Epithelial cell of umbilical artery (primary cell): ENCODE measurements around the gene PHACTR3. TPM values are rescaled to one million over a fixed set of nuclear protein-coding genes. Genes with fewer than 3 reads are reported as not detected.

ENCODE experiments used
- total RNA-seq: library from RNA; depleted of rRNA; stranded (reverse); fragments of >200 nt; gene quantifications from 2 replicates; pipeline ENCODE4 v1.2.3, GENCODE V29; 2014

PHACTR3 gene
- total RNA-seq: not detected in 2 replicates

DNA sequence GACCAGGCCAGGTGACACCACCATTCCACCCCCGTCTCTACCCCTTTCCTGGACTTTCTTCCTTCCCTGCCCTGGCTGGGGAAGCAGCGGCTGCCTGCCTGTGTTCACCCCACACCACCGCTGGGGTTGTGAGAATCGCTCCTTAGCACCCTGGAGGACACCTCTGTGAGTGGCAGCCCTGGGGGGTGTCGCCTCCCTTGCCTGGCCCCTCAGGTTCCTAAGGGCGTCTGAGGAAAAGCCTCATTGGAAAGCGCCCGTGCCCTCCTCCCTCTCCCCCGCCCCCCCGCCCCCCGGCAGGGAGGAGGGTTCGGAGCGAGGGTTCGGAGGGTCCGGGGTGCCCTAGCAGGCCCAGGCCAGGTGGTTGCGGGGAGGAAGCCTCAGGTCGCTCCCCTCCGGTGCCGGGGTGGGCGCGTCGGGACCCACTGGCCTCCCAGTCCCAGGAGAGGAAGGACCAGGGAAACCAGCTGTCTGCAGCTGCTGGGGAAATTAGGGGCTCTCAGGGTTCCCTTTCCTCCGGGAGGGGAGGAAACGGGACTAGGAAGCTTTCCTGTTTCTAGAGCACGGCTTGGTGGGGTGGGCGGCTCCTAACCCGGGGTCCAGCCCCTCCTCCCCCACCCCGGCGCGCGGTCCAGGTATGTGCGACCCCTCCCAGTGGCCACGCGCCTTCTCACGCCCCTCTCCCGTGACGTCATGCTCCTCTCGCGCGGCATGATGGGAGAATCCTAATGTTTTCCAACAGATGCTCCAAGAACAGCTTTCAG is at the start of gene PHACTR3:
TSS of gene PHACTR3 (plus strand) at position 760 of the 761 bp plus-strand sequence. CDS start 475 bp downstream, outside the sequence.

